Mucosa of rectum (tissue), 2 donors: Measurements from ENCODE around the gene SPTA1.

Experiments used
- H3K27ac ChIP-seq, 2 donors: one replicate each; pipeline ENCODE4 v1.7.0; 2013; ENCODE audit warnings: inconsistent platforms in 2 of 2, low read depth in 2 of 2, low read length in 2 of 2
- H3K27me3 ChIP-seq, 2 donors: one replicate each; pipeline ENCODE4 v1.7.0; 2013; ENCODE audit warnings: low read length in 2 of 2; ENCODE audit not compliant: control insufficient read depth in 2 of 2, insufficient read depth in 2 of 2
- H3K36me3 ChIP-seq, 2 donors: one replicate each; pipeline ENCODE4 v1.7.0; 2013; ENCODE audit warnings: low read length in 2 of 2; ENCODE audit not compliant: control insufficient read depth in 2 of 2, insufficient read depth in 2 of 2
- H3K4me1 ChIP-seq, 2 donors: one replicate each; pipeline ENCODE4 v1.7.0; 2013; ENCODE audit warnings: low read length in 2 of 2, mild to moderate bottlenecking in 1 of 2; ENCODE audit not compliant: control insufficient read depth in 2 of 2, insufficient read depth in 2 of 2
- H3K4me3 ChIP-seq, 2 donors: one replicate each; pipeline ENCODE4 v1.7.0; 2013; ENCODE audit warnings: low read length in 2 of 2
- H3K9ac ChIP-seq, 2 donors: one replicate each; pipeline ENCODE4 v1.7.0; 2013; ENCODE audit warnings: low read length in 2 of 2, low read depth in 1 of 2, mild to moderate bottlenecking in 1 of 2
- H3K9me3 ChIP-seq, 2 donors: one replicate each; pipeline ENCODE4 v1.7.0; 2013; ENCODE audit warnings: low read length in 2 of 2; ENCODE audit not compliant: control insufficient read depth in 2 of 2
- donor health status: healthy.
- donor health status: Normal muscosa, but diverticular disease.

The SPTA1 gene

DNA sequence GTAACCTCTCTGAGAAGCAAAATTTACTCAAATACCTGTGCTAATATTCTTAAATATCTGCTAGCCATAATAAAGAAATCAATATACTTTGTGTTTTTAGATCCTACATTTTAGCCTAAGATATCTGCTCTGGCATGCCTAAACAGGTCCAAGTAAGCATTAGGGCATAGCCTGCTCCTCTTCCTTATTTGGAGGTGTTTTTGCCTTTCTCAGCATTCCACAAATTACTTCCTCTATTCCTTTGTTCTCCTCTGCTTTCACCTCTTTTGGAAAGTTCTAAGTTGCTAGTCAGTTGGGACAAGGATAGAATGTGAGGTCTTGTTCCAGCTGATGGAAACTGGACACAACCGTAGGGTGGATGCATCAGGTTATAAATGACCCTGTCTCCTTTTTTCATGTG lies 99.6 kb downstream of the SPTA1 start:
- Histone ChIP-seq H3K9ac (no peak overlapping the region), H3K9me3 (peaks cover 0 to 9% of the 10 kb centered on the region in 2 donors), H3K36me3 (no peaks in the 10 kb centered on the region), H3K27me3 (no peaks in the 10 kb centered on the region), H3K4me1 (no peaks in the 10 kb centered on the region), H3K27ac (no peak overlapping the region), H3K4me3 (no peak overlapping the region)

DNA sequence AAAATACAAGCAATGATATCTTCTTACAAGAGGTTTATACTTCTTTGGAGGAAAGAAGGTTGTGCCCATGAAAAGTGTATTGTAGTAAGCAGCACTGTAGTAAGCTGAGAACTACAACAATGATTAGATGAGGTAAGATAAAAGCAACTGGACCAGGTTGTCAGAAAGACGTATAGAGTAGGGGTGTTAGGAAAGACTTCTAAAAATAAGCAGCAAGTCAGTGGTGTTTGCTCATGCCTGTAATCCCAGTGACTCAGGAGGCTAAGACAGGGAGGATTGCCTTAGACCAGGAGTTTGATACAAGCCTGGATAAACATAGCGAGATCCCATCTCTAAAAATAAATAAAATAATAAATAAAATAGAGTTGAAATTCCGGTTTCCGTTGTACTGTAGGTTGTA lies 102.6 kb downstream of the SPTA1 start:
- no peak overlapping the region for H3K9ac ChIP-seq
- no peaks in the 10 kb centered on the region for H3K36me3 ChIP-seq
- no peaks in the 10 kb centered on the region for H3K27me3 ChIP-seq
- H3K4me3 ChIP-seq, result no peak overlapping the region
- H3K9me3 ChIP-seq, result peaks cover 0 to 9% of the 10 kb centered on the region in 2 donors
- H3K27ac ChIP-seq, result no peak overlapping the region
- H3K4me1 ChIP-seq, result no peaks in the 10 kb centered on the region

DNA sequence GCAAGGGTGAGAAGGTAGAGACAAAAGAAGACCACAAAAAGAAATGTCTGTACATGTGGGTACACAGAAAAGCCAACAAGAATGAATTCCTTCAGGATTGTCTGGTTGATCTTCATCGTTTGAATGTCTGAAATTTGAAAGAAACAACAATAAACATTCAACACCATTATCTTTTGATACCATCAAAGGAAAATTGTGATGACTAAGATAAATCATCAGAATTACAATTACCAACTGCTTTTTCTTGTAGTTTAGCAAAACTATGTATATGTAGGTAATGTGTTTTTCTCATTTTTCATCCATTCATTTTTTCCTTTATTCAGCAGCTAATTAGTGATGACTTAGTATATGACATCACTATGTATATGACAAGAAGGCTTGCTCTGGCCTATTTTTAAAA lies 106.8 kb downstream of the SPTA1 start, which contains the start of gene OR10X1:
Gene OR10X1, minus strand, starts transcription at position 167 of the 400 bp plus-strand sequence. Its CDS starts 0 bp downstream, at position 167.
- Histone ChIP-seq H3K4me3 (no peak within 1 kb of the TSS), H3K36me3 (no peaks in the 10 kb centered on the region), H3K4me1 (no peaks in the 10 kb centered on the region), H3K27me3 (no peaks in the 10 kb centered on the region), H3K9me3 (no peaks in the 10 kb centered on the region), H3K27ac (no peak within 1 kb of the TSS), H3K9ac (no peak within 1 kb of the TSS)

DNA sequence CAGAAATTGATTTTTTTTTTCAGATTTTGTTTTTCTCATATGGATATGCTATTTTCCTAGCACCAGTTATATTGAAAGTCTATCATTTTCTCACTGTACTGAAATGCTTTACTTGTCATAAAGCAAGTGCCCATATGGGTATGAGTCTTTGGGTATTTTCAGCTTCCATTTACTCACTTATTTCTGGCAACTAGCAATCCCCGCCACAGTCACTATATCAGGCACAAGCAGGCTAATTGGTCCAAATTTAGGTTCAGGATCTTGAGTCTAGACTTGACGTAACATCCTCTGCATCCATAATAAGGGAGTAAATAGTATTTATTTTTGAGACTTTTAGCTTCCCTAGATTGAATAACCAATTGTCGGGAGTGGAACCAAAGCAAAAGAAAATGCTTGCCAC lies 109.0 kb downstream of the SPTA1 start:
- no peaks in the 10 kb centered on the region for H3K36me3 ChIP-seq
- no peak overlapping the region for H3K4me3 ChIP-seq
- H3K27me3 ChIP-seq, result no peaks in the 10 kb centered on the region
- no peak overlapping the region for H3K9ac ChIP-seq
- H3K27ac ChIP-seq, result no peak overlapping the region
- no peaks in the 10 kb centered on the region for H3K9me3 ChIP-seq
- H3K4me1 ChIP-seq, result no peaks in the 10 kb centered on the region

DNA sequence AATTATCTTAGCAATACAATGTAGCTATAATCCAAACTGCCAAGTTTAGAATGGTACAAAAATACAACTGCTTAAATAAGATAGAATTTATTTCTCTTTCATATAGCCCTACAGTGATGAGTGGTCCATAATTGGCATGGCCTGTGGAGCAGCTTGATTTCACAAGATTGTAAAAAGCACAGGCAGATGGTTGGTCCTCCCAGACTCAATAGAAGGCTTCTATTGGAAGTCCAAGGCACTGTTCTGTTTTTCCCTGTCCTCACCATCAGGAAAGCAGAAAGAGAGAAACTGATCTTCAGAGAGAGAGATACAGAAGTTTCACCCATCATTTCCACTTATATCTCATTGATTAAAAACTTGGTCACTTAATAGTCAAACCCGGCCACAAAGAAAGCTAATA lies 114.3 kb downstream of the SPTA1 start:
- no peaks in the 10 kb centered on the region for H3K36me3 ChIP-seq
- H3K9ac ChIP-seq, result no peak overlapping the region
- no peak overlapping the region for H3K27ac ChIP-seq
- no peaks in the 10 kb centered on the region for H3K27me3 ChIP-seq
- H3K4me1 ChIP-seq, result no peaks in the 10 kb centered on the region
- H3K4me3 ChIP-seq, result no peak overlapping the region
- H3K9me3 ChIP-seq, result no peaks in the 10 kb centered on the region

DNA sequence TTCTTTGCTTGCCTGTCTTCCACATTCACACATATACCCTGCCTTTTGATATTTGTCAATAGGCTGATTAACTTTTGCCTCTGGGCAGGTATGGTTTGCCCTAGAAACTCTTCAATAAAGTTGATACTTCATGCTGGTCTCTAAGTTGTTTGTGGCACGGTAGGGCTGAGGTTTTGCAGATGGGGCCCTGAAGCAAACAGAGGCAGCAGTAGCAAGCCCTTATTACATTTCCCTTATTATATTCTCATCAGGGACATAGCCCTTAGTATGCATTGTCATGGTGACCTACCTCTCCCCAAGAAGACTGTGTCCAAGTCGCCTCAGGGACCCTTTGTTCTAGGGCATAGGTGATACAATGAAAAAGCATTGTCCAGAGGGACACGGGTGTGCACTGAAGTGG lies 116.0 kb downstream of the SPTA1 start, which contains the start of gene OR6P1:
Gene OR6P1, minus strand, starts transcription at position 101 of the 400 bp plus-strand sequence. CDS start 6,976 bp downstream, outside the sequence.
- H3K4me1 ChIP-seq, result no peaks in the 10 kb centered on the region
- H3K9me3 ChIP-seq, result no peaks in the 10 kb centered on the region
- no peaks in the 10 kb centered on the region for H3K27me3 ChIP-seq
- no peak within 1 kb of the TSS for H3K9ac ChIP-seq
- no peak within 1 kb of the TSS for H3K27ac ChIP-seq
- H3K36me3 ChIP-seq, result no peaks in the 10 kb centered on the region
- H3K4me3 ChIP-seq, result no peak within 1 kb of the TSS

DNA sequence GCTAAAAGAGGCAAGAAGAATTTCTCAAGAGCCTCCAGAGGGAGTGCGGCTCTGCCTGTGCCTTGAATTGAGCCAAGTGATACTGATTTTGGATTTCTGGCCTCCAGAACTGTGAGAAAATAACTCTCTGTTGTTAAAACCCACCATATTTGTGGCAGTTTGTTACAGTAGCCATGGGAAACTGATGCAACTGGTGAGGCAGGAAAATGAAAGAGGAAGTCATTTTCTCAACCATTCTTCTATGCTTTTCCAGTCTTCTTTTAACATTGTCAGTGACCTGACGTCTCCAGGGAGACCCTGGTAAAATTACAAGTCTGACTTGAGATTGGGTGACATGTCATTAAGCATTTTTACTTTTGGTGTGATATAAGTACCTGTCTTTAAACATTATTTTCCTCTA lies 121.9 kb downstream of the SPTA1 start:
- no peaks in the 10 kb centered on the region for H3K36me3 ChIP-seq
- H3K4me3 ChIP-seq, result no peak overlapping the region
- H3K27ac ChIP-seq, result no peak overlapping the region
- no peak overlapping the region for H3K9ac ChIP-seq
- H3K9me3 ChIP-seq, result no peaks in the 10 kb centered on the region
- no peaks in the 10 kb centered on the region for H3K4me1 ChIP-seq
- H3K27me3 ChIP-seq, result no peaks in the 10 kb centered on the region

DNA sequence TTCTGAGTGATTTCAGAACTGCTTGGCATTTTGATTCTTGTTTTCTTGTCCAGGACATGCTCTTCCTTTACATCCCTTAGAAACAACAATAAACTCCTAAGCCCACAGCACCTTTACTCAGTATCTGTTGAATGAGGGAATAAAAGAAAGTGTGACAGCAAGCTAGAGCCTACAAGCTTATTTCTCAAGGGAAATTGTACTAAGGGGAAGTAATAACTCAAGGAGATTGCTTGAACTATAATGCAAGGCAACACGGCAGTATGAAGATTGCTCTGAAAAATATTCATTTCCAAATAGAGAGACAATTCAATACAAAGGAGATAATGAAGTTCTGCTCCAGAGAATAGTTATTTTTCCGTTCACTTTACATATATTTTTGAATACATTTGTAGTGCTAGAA lies 122.7 kb downstream of the SPTA1 start:
- H3K9me3 ChIP-seq, result no peaks in the 10 kb centered on the region
- no peak overlapping the region for H3K9ac ChIP-seq
- no peak overlapping the region for H3K27ac ChIP-seq
- no peaks in the 10 kb centered on the region for H3K4me1 ChIP-seq
- no peak overlapping the region for H3K4me3 ChIP-seq
- no peaks in the 10 kb centered on the region for H3K36me3 ChIP-seq
- H3K27me3 ChIP-seq, result no peaks in the 10 kb centered on the region
